IMR-90 (cell line): ENCODE results near the gene CMTM1.

Source experiments
- BHLHE40 ChIP-seq: fragments of 150-350 bp; IDR thresholded peaks from 2 replicates; pipeline ENCODE4 v1.6.1; 2016; ENCODE audit warnings: mild to moderate bottlenecking, low read depth, low read length
- CEBPB ChIP-seq: IDR thresholded peaks from 2 replicates; pipeline ENCODE4 v1.6.1; 2012; ENCODE audit warnings: low read depth, low read length, improper control_type of control experiment
- CTCF ChIP-seq: conservative IDR thresholded peaks from 2 replicates; pipeline ENCODE4 v1.5.1; 2012; ENCODE audit warnings: mild to moderate bottlenecking, low read depth, low read length, improper control_type of control experiment
- MAZ ChIP-seq: IDR thresholded peaks from 2 replicates; pipeline ENCODE4 v1.6.1; 2012; ENCODE audit warnings: low read depth, mild to moderate bottlenecking, low read length, improper control_type of control experiment, moderate library complexity, borderline replicate concordance
- POLR2A ChIP-seq: IDR thresholded peaks from 2 replicates; pipeline ENCODE4 v1.6.1; 2012; ENCODE audit warnings: mild to moderate bottlenecking, low read depth, low read length
- RAD21 ChIP-seq: IDR thresholded peaks from 2 replicates; pipeline ENCODE4 v1.6.1; 2012; ENCODE audit warnings: low read length, improper control_type of control experiment
- RCOR1 ChIP-seq: IDR thresholded peaks from 2 replicates; pipeline ENCODE4 v1.6.1; 2012; ENCODE audit warnings: mild to moderate bottlenecking, low read length, improper control_type of control experiment; ENCODE audit not compliant: insufficient replicate concordance
- TF ChIP-seq, protein P1 (sequence below): fragments of 150-350 bp; IDR thresholded peaks from 2 replicates; pipeline ENCODE4 v1.6.1; 2016; ENCODE audit warnings: low read depth, mild to moderate bottlenecking, low read length, moderate library complexity, borderline replicate concordance

DNA sequence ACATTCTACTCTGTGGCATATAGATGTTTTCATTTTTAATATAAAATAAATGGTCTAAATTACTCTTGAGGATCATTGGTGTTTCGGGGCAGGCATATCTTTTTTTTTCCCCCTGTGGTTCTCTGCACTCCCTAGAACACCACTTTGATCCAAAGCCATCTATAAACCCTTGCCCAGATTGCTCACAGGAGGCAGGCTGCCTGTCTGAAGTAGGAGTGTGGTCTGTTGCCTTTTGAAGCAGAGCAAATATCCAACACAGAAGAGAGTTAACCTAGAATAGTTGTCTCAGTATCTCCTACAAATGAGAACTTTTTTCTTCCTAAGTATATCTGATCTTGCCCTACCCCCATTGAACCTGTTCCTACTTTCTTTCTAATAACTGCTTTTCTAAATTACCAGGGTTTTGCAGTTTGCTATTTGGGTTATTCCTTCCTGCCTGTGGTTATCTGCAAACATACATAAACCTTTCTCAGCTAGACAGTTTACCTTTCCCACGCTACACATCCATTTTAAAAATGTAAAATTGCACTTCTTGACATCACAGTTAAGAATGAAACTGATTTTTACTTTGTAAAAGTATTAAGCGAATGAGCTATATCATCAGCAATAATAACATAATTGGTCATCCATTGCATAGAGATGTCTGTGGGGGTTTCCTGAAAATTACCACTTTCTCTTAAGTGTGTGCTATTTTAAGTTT, 4.7 kb upstream of the CMTM1 start:
- TF ChIP-seq CTCF (no peak), POLR2A (no peak), CEBPB (no peak), BHLHE40 (no peak), MAZ (no peak), RAD21 (no peak), RCOR1 (no peak)
- TF ChIP-seq, protein P1, sequence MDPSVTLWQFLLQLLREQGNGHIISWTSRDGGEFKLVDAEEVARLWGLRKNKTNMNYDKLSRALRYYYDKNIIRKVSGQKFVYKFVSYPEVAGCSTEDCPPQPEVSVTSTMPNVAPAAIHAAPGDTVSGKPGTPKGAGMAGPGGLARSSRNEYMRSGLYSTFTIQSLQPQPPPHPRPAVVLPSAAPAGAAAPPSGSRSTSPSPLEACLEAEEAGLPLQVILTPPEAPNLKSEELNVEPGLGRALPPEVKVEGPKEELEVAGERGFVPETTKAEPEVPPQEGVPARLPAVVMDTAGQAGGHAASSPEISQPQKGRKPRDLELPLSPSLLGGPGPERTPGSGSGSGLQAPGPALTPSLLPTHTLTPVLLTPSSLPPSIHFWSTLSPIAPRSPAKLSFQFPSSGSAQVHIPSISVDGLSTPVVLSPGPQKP, result no peak
